H9 (cell line): ENCODE results near the gene THOP1. TPM values are rescaled to one million over a fixed set of nuclear protein-coding genes. Genes with fewer than 3 reads are reported as not detected.

Source experiments
- DNase-seq: peaks from one replicate; pipeline ENCODE4 v3.0.0-alpha.2; 2017
- H2AFZ ChIP-seq: one replicate; pipeline ENCODE4 v1.6.1; 2013; ENCODE audit warnings: mild to moderate bottlenecking, low read length, control low read depth, moderate library complexity
- H2AK5ac ChIP-seq: 2 replicates; pipeline ENCODE4 v1.6.1; 2013; ENCODE audit warnings: low read length, control low read depth, mixed read lengths; ENCODE audit not compliant: insufficient read length
- H2BK120ac ChIP-seq: one replicate; pipeline ENCODE4 v1.6.1; 2013; ENCODE audit warnings: low read depth, mild to moderate bottlenecking, low read length, control low read depth, inconsistent platforms; ENCODE audit not compliant: poor library complexity, severe bottlenecking
- H2BK12ac ChIP-seq: 2 replicates; pipeline ENCODE4 v1.6.1; 2013; ENCODE audit warnings: low read length, control low read depth, mixed read lengths, low read depth; ENCODE audit not compliant: insufficient read length
- H2BK15ac ChIP-seq: 2 replicates; pipeline ENCODE4 v1.6.1; 2013; ENCODE audit warnings: low read depth, low read length, control low read depth
- H2BK20ac ChIP-seq: one replicate; pipeline ENCODE4 v1.6.1; 2013; ENCODE audit warnings: low read depth, mild to moderate bottlenecking, low read length, control low read depth, inconsistent platforms; ENCODE audit not compliant: poor library complexity, severe bottlenecking
- H2BK5ac ChIP-seq: 2 replicates; pipeline ENCODE4 v1.6.1; 2013; ENCODE audit warnings: low read length, control low read depth, mixed read lengths; ENCODE audit not compliant: insufficient read length
- H3K14ac ChIP-seq: 2 replicates; pipeline ENCODE4 v1.6.1; 2013; ENCODE audit warnings: low read length, control low read depth; ENCODE audit not compliant: insufficient read depth
- H3K18ac ChIP-seq: 2 replicates; pipeline ENCODE4 v1.6.1; 2013; ENCODE audit warnings: low read depth, mild to moderate bottlenecking, mixed read lengths, low read length, control low read depth; ENCODE audit not compliant: insufficient read length
- H3K23ac ChIP-seq: 2 replicates; pipeline ENCODE4 v1.6.1; 2013; ENCODE audit warnings: low read length, control low read depth, mixed read lengths, low read depth; ENCODE audit not compliant: insufficient read length
- H3K23me2 ChIP-seq: 2 replicates; pipeline ENCODE4 v1.6.1; 2013; ENCODE audit warnings: low read depth, mild to moderate bottlenecking, mixed read lengths, low read length, control low read depth; ENCODE audit not compliant: insufficient read length, poor library complexity, severe bottlenecking
- H3K27ac ChIP-seq: 2 replicates; pipeline ENCODE4 v1.5.1; 2013; ENCODE audit warnings: low read length, control low read depth, mixed read lengths, low read depth; ENCODE audit not compliant: insufficient read length
- H3K27me3 ChIP-seq: 2 replicates; pipeline ENCODE4 v1.6.1; 2013; ENCODE audit warnings: low read length, control low read depth, inconsistent platforms; ENCODE audit not compliant: insufficient read depth
- H3K4ac ChIP-seq: 2 replicates; pipeline ENCODE4 v1.6.1; 2013; ENCODE audit warnings: low read depth, mild to moderate bottlenecking, control low read depth, inconsistent platforms, low read length, moderate library complexity
- H3K4me1 ChIP-seq: 2 replicates; pipeline ENCODE4 v1.6.1; 2013; ENCODE audit warnings: low read length, control low read depth, inconsistent platforms; ENCODE audit not compliant: insufficient read depth
- H3K4me2 ChIP-seq: 2 replicates; pipeline ENCODE4 v1.6.1; 2013; ENCODE audit warnings: low read length, control low read depth, mixed read lengths; ENCODE audit not compliant: insufficient read length, insufficient read depth
- H3K56ac ChIP-seq: 2 replicates; pipeline ENCODE4 v1.6.1; 2013; ENCODE audit warnings: low read depth, mild to moderate bottlenecking, mixed read lengths, low read length, control low read depth; ENCODE audit not compliant: insufficient read length
- H3K79me1 ChIP-seq: 2 replicates; pipeline ENCODE4 v1.6.1; 2013; ENCODE audit warnings: low read depth, mild to moderate bottlenecking, moderate library complexity, low read length, control low read depth, inconsistent platforms; ENCODE audit not compliant: insufficient read depth, poor library complexity, severe bottlenecking
- H3K79me2 ChIP-seq: 2 replicates; pipeline ENCODE4 v1.6.1; 2013; ENCODE audit warnings: low read length, control low read depth, inconsistent platforms; ENCODE audit not compliant: insufficient read depth
- H3K9ac ChIP-seq: 2 replicates; pipeline ENCODE4 v1.6.1; 2013; ENCODE audit warnings: low read length, control low read depth, mixed read lengths; ENCODE audit not compliant: insufficient read length; ENCODE audit errors: extremely low read depth
- H3K9me3 ChIP-seq: one replicate; pipeline ENCODE4 v1.6.1; 2013; ENCODE audit warnings: low read depth, low read length, inconsistent platforms; ENCODE audit not compliant: control insufficient read depth
- H3T11ph ChIP-seq: one replicate; pipeline ENCODE4 v1.6.1; 2013; ENCODE audit warnings: mild to moderate bottlenecking, low read length, control low read depth, inconsistent platforms
- H4K20me1 ChIP-seq: one replicate; pipeline ENCODE4 v1.6.1; 2013; ENCODE audit not compliant: control insufficient read depth, insufficient read length, insufficient read depth
- H4K5ac ChIP-seq: 2 replicates; pipeline ENCODE4 v1.6.1; 2013; ENCODE audit warnings: low read depth, mild to moderate bottlenecking, mixed read lengths, low read length, control low read depth; ENCODE audit not compliant: insufficient read length
- H4K8ac ChIP-seq: replicated peaks from 2 replicates; pipeline ENCODE4 v1.6.1; 2013; ENCODE audit warnings: low read length, control low read depth, mixed read lengths, low read depth; ENCODE audit not compliant: insufficient read length
- H4K91ac ChIP-seq: 2 replicates; pipeline ENCODE4 v1.6.1; 2013; ENCODE audit warnings: low read depth, mild to moderate bottlenecking, moderate library complexity, mixed read lengths, low read length, control low read depth; ENCODE audit not compliant: insufficient read length
- H3K27ac Mint-ChIP-seq, 3 experiments: 2 replicates in 2 of 3; 3 replicates in 1 of 3; pipeline ENCODE4 v1.8.0; 2020 to 2021; ENCODE audit warnings: mixed read lengths in 3 of 3, mild to moderate bottlenecking in 1 of 3, moderate library complexity in 1 of 3
- H3K27me3 Mint-ChIP-seq: 2 replicates; pipeline ENCODE4 v1.8.0; 2021; ENCODE audit warnings: low read depth, mild to moderate bottlenecking, moderate library complexity, mixed read lengths
- H3K36me3 Mint-ChIP-seq, 3 experiments: 2 replicates in 2 of 3; 3 replicates in 1 of 3; pipeline ENCODE4 v1.8.0; 2020 to 2021; ENCODE audit warnings: low read depth in 3 of 3, mixed read lengths in 3 of 3; ENCODE audit not compliant: insufficient read depth in 1 of 3
- H3K4me1 Mint-ChIP-seq, 2 experiments: 2 replicates each; pipeline ENCODE4 v1.8.0; 2020; ENCODE audit warnings: mixed read lengths in 2 of 2
- H3K4me3 Mint-ChIP-seq, 2 experiments: 2 replicates in 1 of 2; 3 replicates in 1 of 2; pipeline ENCODE4 v1.8.0; 2020 to 2021; ENCODE audit warnings: mild to moderate bottlenecking in 2 of 2, mixed read lengths in 2 of 2, moderate library complexity in 1 of 2
- H3K9me3 Mint-ChIP-seq, 2 experiments: 2 replicates in 1 of 2; 3 replicates in 1 of 2; pipeline ENCODE4 v1.8.0; 2020; ENCODE audit warnings: mild to moderate bottlenecking in 2 of 2, mixed read lengths in 2 of 2, moderate library complexity in 1 of 2
- CTCF ChIP-seq: fragments of 200-600 bp; sonication (generic); conservative IDR thresholded peaks from 3 replicates; pipeline ENCODE4 v1.8.0; 2021; ENCODE audit warnings: antibody characterized with exemption, mild to moderate bottlenecking
- WGBS: extraction: QIAGEN DNeasy Blood & Tissue Kit; methylation state at CpG from one replicate; pipeline ENCODE4 v1.1.7; 2013; ENCODE audit warnings: missing lambda C conversion rate, low lambda C conversion rate, mixed read lengths; ENCODE audit not compliant: insufficient read length; ENCODE audit errors: extremely low coverage; 5-methylcytosine and 5-hydroxymethylcytosine counted together
- total RNA-seq: library from RNA; stranded (reverse); gene quantifications from 2 replicates; pipeline ENCODE4 v1.2.1, GENCODE V29; 2021

THOP1 gene
- total RNA-seq, 1 experiment from 2014 or later = 150 TPM

GRCh38 chr19:2848616-2849015, 63.3 kb downstream of the THOP1 start:
- Histone ChIP-seq H3K79me2 (0 out of 2 replicates have a peak, but pooled peaks cover 2% of the 10 kb centered on the region), H3K9ac (no peak overlapping the region), H3K4me1 (no peaks in the 10 kb centered on the region), H2BK120ac (no peak overlapping the region), H3K18ac (no peak overlapping the region), H3K4me2 (no peak overlapping the region), H3K23ac (no peak overlapping the region), H2BK15ac (no peak overlapping the region), H3T11ph (no peak overlapping the region), H3K27ac (no peak overlapping the region), H3K56ac (no peak overlapping the region), H4K91ac (no peak overlapping the region), H4K8ac (no peak overlapping the region), H2BK20ac (no peak overlapping the region), H2BK12ac (no peak overlapping the region), H4K5ac (no peak overlapping the region), H3K4ac (no peak overlapping the region), H2BK5ac (no peak overlapping the region), H2AK5ac (no peak overlapping the region), H4K20me1 (no peaks in the 10 kb centered on the region), H3K9me3 (peaks cover 34% of the 10 kb centered on the region), H3K27me3 (no peaks in the 10 kb centered on the region), H3K23me2 (no peaks in the 10 kb centered on the region), H2AFZ (no peak overlapping the region), H3K79me1 (no peaks in the 10 kb centered on the region), H3K14ac (no peak overlapping the region)
- WGBS = no CpG with 5 or more reads among the region's 4 CpGs
- H3K9me3 Mint-ChIP-seq = peaks cover 61 to 74% of the 10 kb centered on the region in 2 experiments
- peaks cover 70 to 77% (median 70%) of the 10 kb centered on the region in 3 experiments for H3K36me3 Mint-ChIP-seq
- TF ChIP-seq CTCF = no peak
- no peak overlapping the region for H3K4me3 Mint-ChIP-seq
- no peak for DNase-seq
- no peaks in the 10 kb centered on the region for H3K27me3 Mint-ChIP-seq
- H3K27ac Mint-ChIP-seq = no peak overlapping the region
- no peaks in the 10 kb centered on the region for H3K4me1 Mint-ChIP-seq
